Epidermal melanocyte (primary cell): ENCODE results near the gene LARP1B.
A peak's percentile ranks its signal among the peaks of the same experiment; 100 is the strongest.
"Not testable (repeated sequence)": the region's sequence is repeated elsewhere in the genome, so short reads cannot be mapped to it uniquely, and the experiment has no call there.

Experiments used
- DNase-seq: peaks from one replicate; pipeline ENCODE4 v3.0.0; 2011; ENCODE audit warnings: low spot score; ENCODE audit not compliant: insufficient read length

LARP1B gene

GRCh38 chr4:128225148-128225547 lies 164.0 kb downstream of the LARP1B start:
- DNase-seq = no peak

- DNase-seq = no peak
These were observed 167.0 kb downstream of the LARP1B start for GRCh38 chr4:128227991-128228571.

DNA sequence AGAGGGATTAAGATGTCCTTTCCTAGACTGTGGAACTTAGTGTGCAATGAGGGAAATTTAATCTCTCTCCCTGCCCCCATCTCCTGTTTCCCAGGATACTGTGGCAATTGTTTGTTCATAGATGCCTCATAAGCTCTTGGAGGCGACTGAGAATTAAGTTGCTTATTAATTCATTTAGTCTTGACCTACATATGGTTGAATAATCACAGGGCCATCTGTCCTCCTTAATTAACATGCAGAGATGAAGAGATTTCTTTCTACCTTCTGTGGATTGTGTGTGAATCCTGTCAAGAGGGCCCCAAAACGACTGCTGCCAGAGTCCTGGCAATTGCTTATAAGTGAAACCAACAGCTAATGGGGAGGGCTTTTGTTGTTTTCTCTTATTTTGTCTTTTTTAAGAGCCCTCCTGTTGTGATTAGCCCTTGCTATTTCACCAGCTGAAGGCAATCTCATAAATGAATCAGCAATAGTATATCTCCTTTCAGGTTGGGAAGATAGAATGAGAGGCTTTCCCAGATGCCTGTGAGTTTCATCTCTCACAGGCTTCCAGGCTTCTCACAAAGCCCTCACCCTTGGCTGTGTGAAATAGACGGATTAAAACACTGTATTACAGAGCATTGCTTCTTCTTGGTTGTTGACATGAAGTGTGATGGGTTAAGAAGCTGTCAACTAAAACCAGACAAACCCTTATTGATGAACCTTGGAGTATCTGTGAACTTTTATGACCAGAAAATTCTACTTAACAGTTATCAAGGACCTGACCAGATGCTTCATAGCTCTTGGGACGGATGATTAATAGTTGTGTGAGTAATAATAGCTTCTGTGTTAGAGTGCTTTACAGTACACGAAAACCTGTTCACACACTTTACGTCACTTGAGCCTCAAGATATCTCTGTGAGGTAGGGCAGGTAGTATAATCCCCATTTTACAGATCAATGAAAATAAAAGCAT lies 168.0 kb downstream of the LARP1B start:
- DNase-seq = no peak

- DNase-seq = no peak
These were observed 171.6 kb downstream of the LARP1B start for GRCh38 chr4:128232719-128233118.

- DNase-seq = no peak
These were observed 173.7 kb downstream of the LARP1B start for GRCh38 chr4:128234836-128235235.

- no peak for DNase-seq
These were observed 179.9 kb downstream of the LARP1B start for GRCh38 chr4:128241019-128241418.

GRCh38 chr4:128241425-128241913 lies 180.4 kb downstream of the LARP1B start:
- peak; percentile 89 for DNase-seq

GRCh38 chr4:128241981-128242380 lies 180.9 kb downstream of the LARP1B start:
- no peak for DNase-seq

DNA sequence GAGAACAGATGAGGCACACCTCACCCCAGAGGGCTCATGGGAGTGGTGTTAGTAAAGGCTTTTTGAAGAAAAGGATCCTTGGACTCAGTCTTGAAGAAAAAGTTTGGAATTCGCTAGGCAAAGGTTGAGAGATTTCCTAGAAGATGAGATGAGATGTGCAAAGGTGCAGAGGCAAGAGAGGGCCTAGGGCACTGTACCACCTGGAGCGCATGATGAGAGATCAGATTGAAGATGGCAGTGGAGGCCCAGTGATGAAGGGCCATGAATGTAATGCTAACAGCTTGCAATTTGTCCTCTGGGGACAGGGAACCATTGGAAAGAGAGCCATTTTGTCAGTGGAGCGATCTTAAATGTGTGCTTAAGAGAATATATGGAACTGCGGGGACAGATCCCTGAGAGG lies 181.5 kb downstream of the LARP1B start:
- no peak for DNase-seq

DNA sequence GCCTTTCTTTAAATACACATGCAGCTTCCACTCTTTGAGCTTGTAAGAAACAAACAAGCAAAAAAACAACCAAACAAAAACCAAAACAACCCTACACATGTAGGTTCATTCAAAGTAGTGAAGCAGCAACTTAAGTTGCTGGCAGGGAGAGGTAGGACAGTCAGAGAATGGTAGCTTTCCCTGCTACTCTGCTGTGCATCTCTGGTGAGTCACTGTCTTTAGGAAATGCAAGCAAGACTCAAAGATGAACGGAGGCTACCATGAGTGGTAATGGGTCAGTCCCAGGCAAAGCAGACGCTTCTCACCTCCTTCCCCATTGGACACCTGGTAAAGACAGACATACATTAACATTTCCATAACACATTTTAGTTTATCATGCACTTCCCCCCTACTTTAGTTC lies 183.3 kb downstream of the LARP1B start:
- DNase-seq = no peak

DNA sequence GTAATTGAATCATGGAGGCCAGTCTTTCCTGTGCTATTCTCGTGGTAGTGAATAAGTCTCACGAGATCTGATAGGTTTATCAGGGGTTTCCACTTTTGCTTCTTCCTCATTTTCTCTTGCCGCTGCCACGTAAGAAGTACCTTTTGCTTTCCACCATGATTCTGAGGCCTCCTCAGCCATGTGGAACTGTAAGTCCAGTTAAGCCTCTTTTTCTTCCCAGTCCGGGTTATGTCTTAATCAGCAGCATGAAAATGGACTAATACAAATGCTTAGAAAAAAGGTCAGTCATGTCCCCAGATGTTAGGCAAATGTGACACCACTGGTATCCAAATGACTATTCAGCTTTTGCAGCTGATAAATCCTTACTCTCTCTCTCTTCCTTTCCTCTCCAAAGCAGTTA lies 184.3 kb downstream of the LARP1B start:
- DNase-seq = not testable (repeated sequence)

- DNase-seq = no peak
These were observed 186.8 kb downstream of the LARP1B start for GRCh38 chr4:128247906-128248305.

DNA sequence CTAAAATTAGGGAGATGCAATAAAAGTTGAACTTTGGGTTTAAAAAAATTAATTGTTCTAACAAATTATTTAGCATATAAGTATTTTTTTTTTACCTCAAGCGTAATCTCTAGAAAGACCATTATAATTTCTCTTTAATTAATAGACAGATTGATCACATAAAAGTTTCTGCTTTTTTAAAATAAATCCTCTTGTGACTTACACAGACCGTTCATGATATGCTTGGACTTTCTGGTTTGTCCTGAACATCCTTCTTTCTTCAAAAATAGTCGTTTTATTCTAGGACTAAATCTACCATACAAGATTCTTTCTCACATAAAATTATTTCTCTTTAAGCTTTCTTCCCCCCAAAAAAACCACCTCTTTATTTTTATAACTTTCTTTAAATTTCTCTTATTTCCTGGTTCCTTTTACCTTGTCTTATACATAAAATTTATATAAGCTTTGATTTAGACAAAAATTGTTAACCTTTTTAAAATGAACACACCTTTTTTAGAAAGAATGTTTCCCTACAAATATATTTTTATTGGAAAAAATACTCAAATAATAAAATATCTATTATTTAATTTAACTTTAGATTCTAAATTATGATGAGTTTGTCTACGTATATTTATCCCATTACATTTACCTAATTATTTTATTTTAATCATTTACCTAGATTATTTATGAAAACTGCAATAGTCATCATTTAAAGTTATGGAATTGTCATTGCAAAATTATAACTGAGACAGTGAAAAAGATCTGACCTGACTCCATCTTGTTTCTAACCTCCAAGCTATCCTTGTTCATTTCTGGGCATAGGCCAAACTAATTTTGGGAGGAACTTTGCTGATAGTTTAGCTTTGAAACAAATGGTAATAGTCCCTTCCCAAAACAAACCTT lies 188.9 kb downstream of the LARP1B start:
- DNase-seq = no peak

DNA sequence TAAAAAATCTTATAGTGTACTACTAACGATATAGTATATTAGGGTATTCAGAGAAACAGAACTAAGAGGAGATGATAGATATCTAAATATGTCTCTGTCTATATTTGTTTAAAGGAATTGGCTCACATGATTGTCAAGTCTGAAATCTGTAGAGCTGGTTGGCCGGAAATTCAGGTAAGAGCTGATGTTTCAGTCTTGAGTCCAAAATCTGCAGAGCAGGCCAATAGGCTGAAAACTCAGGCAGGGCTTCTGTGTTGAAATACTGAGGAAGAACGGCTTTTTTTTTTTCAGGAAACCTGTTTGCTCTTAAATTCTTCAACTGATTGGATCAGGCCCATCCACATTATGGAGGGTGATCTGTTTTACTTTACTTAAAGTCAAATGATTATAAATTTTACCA lies 194.8 kb downstream of the LARP1B start:
- no peak for DNase-seq

- DNase-seq = no peak
These were observed 195.4 kb downstream of the LARP1B start for GRCh38 chr4:128256539-128256938.

DNA sequence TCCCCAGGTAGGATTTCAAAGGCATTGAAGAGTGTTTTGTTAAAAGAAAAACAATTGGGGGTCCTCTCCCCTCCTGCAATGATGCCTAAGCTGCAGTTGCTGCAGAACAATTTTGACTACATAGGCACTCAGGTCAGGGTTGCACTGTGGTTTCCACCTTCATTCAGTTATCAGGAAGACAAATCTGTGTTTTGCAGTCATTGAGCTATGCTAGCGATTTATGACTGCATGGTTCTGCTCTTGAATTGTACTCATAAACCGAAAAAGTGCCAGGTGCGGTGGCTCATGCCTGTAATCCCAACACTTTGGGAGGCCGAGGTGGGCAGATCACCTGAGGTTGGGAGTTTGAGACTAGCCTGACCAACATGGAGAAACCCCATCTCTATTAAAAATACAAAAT lies 197.1 kb downstream of the LARP1B start:
- DNase-seq = not testable (repeated sequence)

DNA sequence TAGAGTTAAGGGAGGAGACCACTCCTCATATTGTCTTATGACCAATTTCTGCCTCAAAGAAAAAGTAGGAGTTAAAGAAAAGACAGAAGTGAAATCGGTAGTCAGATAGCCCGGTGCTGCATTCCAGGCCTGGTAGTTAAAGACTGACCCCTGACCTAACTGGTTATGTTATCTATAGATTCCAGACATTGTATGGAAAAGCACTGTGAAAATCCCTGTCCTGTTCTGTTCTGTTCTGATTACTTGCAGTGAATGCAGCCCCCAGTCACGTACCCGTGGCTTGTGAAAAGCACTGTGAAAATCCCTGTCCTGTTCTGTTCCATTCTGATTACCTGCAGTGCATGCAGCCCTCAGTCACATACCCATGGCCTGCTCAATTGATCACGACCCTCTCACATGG lies 198.8 kb downstream of the LARP1B start:
- DNase-seq = not testable (repeated sequence)
